Panc1 (cell line): ENCODE data around the gene ZNF362. TPM values are rescaled to one million over a fixed set of nuclear protein-coding genes. Genes with fewer than 3 reads are reported as not detected.

Experiments
- ATAC-seq: fragments of 200-7000 bp; cut with Tn5 transposase; 2 replicates; pipeline ENCODE4 v1.9.1; 2020; ENCODE audit warnings: mild to moderate bottlenecking, moderate library complexity
- BruUV-seq: library from RNA; stranded (reverse); fragments of 400-500 nt; replicated peaks from 2 replicates; lab custom pipeline; 2021; lab: Mats Ljungman, UMichigan
- CTCF ChIA-PET: fragments of 300-600 bp; sonication (Branson Sonifier 250); formaldehyde crosslinking; loops from one replicate; lab custom pipeline; 2022; ENCODE audit warnings: antibody characterized with exemption; lab: Charles Lee
- POLR2A ChIA-PET: fragments of 300-600 bp; sonication (Branson Sonifier 250); formaldehyde crosslinking; loops from one replicate; lab custom pipeline; 2022; ENCODE audit warnings: antibody characterized with exemption; lab: Charles Lee
- DNase-seq: peaks from one replicate; pipeline ENCODE4 v3.0.0-alpha.2; 2010; ENCODE audit warnings: low read depth, low spot score
- H3K27ac ChIP-seq: 2 replicates; pipeline ENCODE4 v1.5.1; 2011; ENCODE audit warnings: mild to moderate bottlenecking, low read length, inconsistent platforms
- H3K27me3 ChIP-seq: fragments of 200-500 bp; sonication (Bioruptor generic); 2 replicates; pipeline ENCODE4 v1.6.0; 2014; ENCODE audit warnings: low read length, inconsistent platforms; ENCODE audit not compliant: control insufficient read depth, insufficient read depth
- H3K36me3 ChIP-seq: fragments of 200-500 bp; sonication (Bioruptor generic); 2 replicates; pipeline ENCODE4 v1.5.1; 2014; ENCODE audit warnings: inconsistent platforms, mild to moderate bottlenecking, low read length, moderate library complexity; ENCODE audit not compliant: control insufficient read depth, insufficient read depth
- H3K4me1 ChIP-seq: 2 replicates; pipeline ENCODE4 v1.5.1; 2011; ENCODE audit warnings: inconsistent platforms, mild to moderate bottlenecking, low read length, moderate library complexity; ENCODE audit not compliant: control insufficient read depth, insufficient read depth
- H3K4me3 ChIP-seq, 2 experiments: 2 replicates each; pipeline ENCODE4 v1.5.1; 2011 to 2012; ENCODE audit warnings: low read depth in 2 of 2, low read length in 2 of 2, mild to moderate bottlenecking in 2 of 2, inconsistent platforms in 1 of 2, moderate library complexity in 1 of 2
- H3K9me3 ChIP-seq: fragments of 200-500 bp; sonication (Bioruptor generic); 2 replicates; pipeline ENCODE4 v1.5.1; 2014; ENCODE audit warnings: low read depth, mild to moderate bottlenecking, inconsistent platforms, low read length, moderate library complexity; ENCODE audit not compliant: control insufficient read depth, insufficient read depth
- CTCF ChIP-seq: fragments of 450-650 bp; IDR thresholded peaks from 2 replicates; pipeline ENCODE4 v1.5.1; 2017; ENCODE audit warnings: mild to moderate bottlenecking
- POLR2AphosphoS5 ChIP-seq: IDR thresholded peaks from 2 replicates; pipeline ENCODE4 v1.6.1; 2012; ENCODE audit warnings: mild to moderate bottlenecking, low read depth, low read length, moderate library complexity
- REST ChIP-seq, 2 experiments: IDR thresholded peaks; 2 replicates each; pipeline ENCODE4 v1.6.1; 2011 to 2012; ENCODE audit warnings: low read depth in 2 of 2, control low read depth in 1 of 2, low read length in 1 of 2, mild to moderate bottlenecking in 1 of 2, moderate library complexity in 1 of 2; ENCODE audit not compliant: insufficient read depth in 1 of 2
- SIN3A ChIP-seq: IDR thresholded peaks from 2 replicates; pipeline ENCODE4 v1.6.1; 2012; ENCODE audit warnings: low read depth, mild to moderate bottlenecking, low read length, moderate library complexity, borderline replicate concordance; ENCODE audit not compliant: insufficient read depth
- TCF7L2 ChIP-seq: IDR thresholded peaks from 2 replicates; pipeline ENCODE4 v1.6.1; 2011; ENCODE audit warnings: mild to moderate bottlenecking, low read depth, low read length, inconsistent platforms
- in situ Hi-C: cut with HindIII; loops from 2 replicates; pipeline ENCODE4 v1.10.0; 2016; ENCODE audit warnings: low sequenced_read_pairs, low pct_unique_long_range_greater_than_20kb
- intact Hi-C: fragments of 100-400 bp; cut with micrococcal nuclease; formaldehyde crosslinking; loops from one replicate; pipeline ENCODE4 v1.10.0; 2022; ENCODE audit not compliant: unreplicated experiment
- total RNA-seq: library from RNA; stranded (reverse); gene quantifications from one replicate; pipeline ENCODE4 v1.2.1, GENCODE V29; 2021; ENCODE audit not compliant: unreplicated experiment

Gene ZNF362
- total RNA-seq, 1 experiment from 2014 or later, result 17.5 TPM

GRCh38 chr1:33328817-33329216 lies 72.5 kb downstream of the ZNF362 start:
- peaks cover 61% of the 10 kb centered on the region for H3K36me3 ChIP-seq
- intact Hi-C loops (no loop called here), in situ Hi-C loops (no loop called here)
- no peak for TF ChIP-seq CTCF
- TF ChIP-seq SIN3A, result no peak
- no peak for TF ChIP-seq REST (IDR thresholded peaks at IDR 0.05; ENCODE audit: insufficient read depth in 1 of 2, low read depth in 2 of 2, low read length in 1 of 2)
- TF ChIP-seq POLR2AphosphoS5, result no peak
- TF ChIP-seq TCF7L2, result no peak
- BruUV-seq, result no TSS peak
- ChIA-PET POLR2A (no interaction called here), CTCF (no interaction called here)
- H3K27me3 ChIP-seq, result no peaks in the 10 kb centered on the region
- peaks cover 27% of the 10 kb centered on the region for H3K4me1 ChIP-seq
- no peak overlapping the region for H3K4me3 ChIP-seq
- H3K27ac ChIP-seq, result no peak overlapping the region
- no peak for ATAC-seq
- H3K9me3 ChIP-seq, result no peaks in the 10 kb centered on the region
- DNase-seq, result no peak

- TF ChIP-seq CTCF, result no peak
- no peak for TF ChIP-seq TCF7L2
- TF ChIP-seq POLR2AphosphoS5, result no peak
- TF ChIP-seq SIN3A, result no peak
- TF ChIP-seq REST (IDR thresholded peaks at IDR 0.05; ENCODE audit: insufficient read depth in 1 of 2, low read depth in 2 of 2, low read length in 1 of 2), result no peak
- in situ Hi-C loops, result no loop called here
- no peaks in the 10 kb centered on the region for H3K27me3 ChIP-seq
- intact Hi-C loops, result no loop called here
- H3K4me1 ChIP-seq, result peaks cover 35% of the 10 kb centered on the region
- ATAC-seq (no peak), DNase-seq (no peak)
- no TSS peak for BruUV-seq
- H3K36me3 ChIP-seq, result peaks cover 61% of the 10 kb centered on the region
- H3K27ac ChIP-seq, result peak overlapping the region; percentile 37; the same call in 1 of the 2 replicates
- ChIA-PET CTCF (no interaction called here), POLR2A (no interaction called here)
- H3K4me3 ChIP-seq, result no peak overlapping the region
- H3K9me3 ChIP-seq, result no peaks in the 10 kb centered on the region
These were observed 73.5 kb downstream of the ZNF362 start for GRCh38 chr1:33329600-33330305.
